HG03521 (cell line): ENCODE data around the gene ZFAND3.

Experiments used
- ATAC-seq: cut with Tn5 transposase; IDR thresholded peaks from one replicate; pipeline ENCODE4 v1.9.1; 2021; ENCODE audit warnings: mild to moderate bottlenecking, moderate library complexity; ENCODE audit not compliant: unreplicated experiment

The ZFAND3 gene

GRCh38 chr6:38077488-38078030 lies 258.0 kb downstream of the ZFAND3 start:
- ATAC-seq = no peak

GRCh38 chr6:38078671-38079070 lies 259.1 kb downstream of the ZFAND3 start:
- no peak for ATAC-seq

GRCh38 chr6:38079107-38079506 lies 259.6 kb downstream of the ZFAND3 start:
- no peak for ATAC-seq

DNA sequence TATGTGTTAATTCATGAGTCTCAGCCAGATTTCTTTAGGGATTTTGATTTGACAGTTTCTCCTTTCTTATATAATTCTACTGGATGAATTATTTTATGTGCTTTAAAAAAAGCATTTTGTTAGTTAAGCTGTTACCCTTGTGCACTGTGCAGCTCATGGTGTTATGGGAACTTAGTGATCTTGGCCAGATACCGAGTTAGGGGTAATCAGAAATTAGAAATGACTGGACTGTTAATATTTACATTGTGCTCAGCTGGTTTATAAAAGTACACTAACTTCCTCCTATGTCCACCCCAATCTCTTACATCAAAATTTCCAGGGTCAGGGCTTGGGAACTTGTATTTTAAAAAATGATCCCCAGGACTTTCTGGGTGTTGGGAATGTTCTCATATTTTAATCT lies 260.0 kb downstream of the ZFAND3 start:
- no peak for ATAC-seq

DNA sequence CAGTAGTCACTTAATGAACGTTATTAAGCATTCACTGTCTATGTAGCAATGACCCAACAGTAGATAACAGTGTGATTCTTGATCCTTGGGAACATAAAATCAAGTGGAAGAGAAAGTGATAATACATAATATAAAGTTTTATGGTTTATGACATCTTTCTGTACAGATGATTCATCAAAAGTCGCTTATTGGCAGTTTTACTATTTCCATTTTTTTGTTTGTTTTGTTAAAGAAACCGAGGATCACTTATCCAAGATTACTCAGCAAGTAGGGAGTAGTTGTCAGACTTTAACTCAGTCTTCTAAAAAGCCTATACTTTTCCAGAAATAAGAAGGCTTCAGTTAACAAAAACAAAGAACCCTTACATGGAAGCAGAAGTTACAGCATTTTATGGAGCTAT lies 260.8 kb downstream of the ZFAND3 start:
- ATAC-seq = no peak

DNA sequence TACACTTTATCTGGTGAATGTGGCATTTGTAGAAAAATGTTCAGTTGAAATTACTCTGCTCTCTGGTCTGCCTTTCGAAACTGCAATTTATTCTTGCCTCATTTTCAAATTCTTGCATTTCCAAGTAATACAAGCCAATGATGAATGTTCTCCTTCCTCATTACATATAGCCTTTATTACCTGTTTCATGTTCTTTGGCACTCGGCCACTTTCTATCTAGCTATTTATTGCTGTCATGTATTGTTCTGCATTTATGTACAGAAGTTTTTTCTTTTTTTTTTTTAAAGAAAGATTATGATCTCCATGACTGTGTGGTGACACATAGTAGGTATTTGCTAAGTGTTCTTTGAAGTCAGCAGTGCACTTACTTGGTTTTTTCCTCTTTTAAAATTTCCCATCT lies 261.4 kb downstream of the ZFAND3 start:
- no peak for ATAC-seq

DNA sequence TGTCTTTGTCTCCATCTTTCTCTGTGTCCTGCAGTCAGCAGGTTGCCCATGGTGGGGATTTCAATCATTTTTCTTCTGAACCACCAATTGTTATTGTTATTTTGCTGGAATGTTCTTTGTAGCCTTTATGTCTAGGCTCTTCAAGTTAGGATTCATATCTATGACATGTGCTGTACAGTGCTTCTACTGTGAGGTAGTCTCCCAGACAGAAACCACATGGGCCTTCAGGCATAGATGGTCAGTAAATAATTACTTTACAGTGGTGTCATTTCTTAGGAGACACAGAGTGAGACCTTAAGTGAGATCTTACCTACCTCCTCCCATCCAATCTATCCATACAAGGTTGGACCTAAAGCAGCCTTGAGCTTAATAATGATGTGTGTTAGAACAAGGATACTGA lies 265.5 kb downstream of the ZFAND3 start:
- no peak for ATAC-seq

GRCh38 chr6:38086346-38086745 lies 266.8 kb downstream of the ZFAND3 start:
- ATAC-seq = no peak

GRCh38 chr6:38088010-38088409 lies 268.5 kb downstream of the ZFAND3 start:
- no peak for ATAC-seq

- no peak for ATAC-seq
Measured at GRCh38 chr6:38088829-38089228, 269.3 kb downstream of the ZFAND3 start.

GRCh38 chr6:38091613-38092012 lies 272.1 kb downstream of the ZFAND3 start:
- no peak for ATAC-seq

- ATAC-seq = no peak
Measured at GRCh38 chr6:38092465-38092864, 272.9 kb downstream of the ZFAND3 start.

DNA sequence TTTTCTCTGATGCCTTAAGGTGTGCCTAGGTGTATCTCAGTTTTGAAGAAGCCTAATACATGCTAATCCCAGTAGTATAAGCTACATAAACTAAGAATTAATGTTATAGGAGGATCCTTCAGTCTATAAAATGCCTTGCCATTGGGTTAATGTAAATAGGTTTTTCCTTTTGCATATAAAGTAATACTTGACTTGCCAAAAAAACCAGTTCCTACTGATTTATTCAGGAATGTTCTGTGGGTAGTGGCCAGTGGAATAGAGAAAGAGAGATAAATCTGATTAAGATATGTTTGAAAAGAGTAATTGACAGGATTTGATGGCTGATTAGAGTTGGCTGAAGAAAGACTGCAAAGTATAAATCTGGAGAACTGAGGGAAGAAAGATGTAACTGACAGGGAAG lies 273.4 kb downstream of the ZFAND3 start:
- no peak for ATAC-seq

GRCh38 chr6:38095054-38095453 lies 275.5 kb downstream of the ZFAND3 start:
- ATAC-seq = no peak

DNA sequence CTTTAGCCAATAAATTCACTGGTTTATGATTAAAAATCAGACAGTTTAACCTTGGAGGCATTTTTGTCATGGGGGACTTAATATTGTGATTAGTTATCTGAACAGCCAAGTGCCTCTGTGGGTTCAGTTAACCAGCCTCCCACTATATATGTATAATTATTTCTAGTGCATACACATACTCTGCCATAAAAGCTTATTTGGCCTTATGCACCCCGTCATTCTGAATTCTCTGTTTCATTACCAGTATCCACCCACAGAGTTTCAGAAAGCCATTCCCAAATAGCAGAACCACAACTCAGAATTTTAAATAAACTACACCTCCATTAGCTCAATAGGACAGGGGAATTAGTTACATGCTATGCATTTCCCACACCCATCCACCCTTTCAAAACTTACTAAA lies 279.7 kb downstream of the ZFAND3 start:
- ATAC-seq = no peak

GRCh38 chr6:38100380-38100779 lies 280.9 kb downstream of the ZFAND3 start:
- no peak for ATAC-seq

- no peak for ATAC-seq
Measured at GRCh38 chr6:38103921-38104320, 284.4 kb downstream of the ZFAND3 start.

DNA sequence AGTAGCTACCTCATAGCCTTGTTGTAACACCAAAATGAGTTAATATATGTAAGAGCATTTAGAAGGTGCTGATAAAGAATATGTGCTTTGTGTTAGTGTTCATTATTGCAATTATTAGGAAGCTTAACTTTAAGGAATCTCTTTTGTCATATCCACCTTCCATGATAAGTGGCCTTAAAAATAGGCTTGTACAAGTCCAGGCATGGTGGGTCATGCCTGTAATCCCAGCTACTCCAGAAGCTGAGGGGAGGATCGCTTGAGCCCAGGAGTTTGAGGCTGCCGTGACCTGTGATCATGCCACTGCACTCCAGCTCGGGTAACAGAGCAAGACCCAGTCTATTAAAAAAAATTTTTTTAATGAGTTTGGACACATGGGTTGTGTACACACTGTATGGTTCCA lies 285.5 kb downstream of the ZFAND3 start:
- ATAC-seq = no peak

DNA sequence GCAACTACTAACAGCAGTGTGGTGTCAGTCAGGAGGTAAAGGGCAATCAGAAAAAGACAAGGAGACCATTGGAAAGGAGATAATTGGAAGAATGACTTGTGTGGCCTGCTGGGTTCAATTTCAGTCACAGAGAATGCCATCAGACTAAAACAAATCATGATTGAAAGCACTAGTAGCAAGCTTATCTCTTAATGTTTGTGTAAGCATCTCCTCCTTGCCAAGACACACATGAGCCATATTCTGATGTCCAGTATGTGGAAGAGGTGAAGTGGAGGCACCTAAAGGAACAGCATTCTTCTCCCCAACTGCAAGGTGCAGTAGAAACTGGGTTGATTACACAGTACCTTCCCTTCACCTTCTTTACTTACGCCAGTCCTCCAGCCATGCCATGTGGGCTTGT lies 287.5 kb downstream of the ZFAND3 start:
- ATAC-seq = no peak

- no peak for ATAC-seq
Measured at GRCh38 chr6:38110481-38110971, 291.0 kb downstream of the ZFAND3 start.

DNA sequence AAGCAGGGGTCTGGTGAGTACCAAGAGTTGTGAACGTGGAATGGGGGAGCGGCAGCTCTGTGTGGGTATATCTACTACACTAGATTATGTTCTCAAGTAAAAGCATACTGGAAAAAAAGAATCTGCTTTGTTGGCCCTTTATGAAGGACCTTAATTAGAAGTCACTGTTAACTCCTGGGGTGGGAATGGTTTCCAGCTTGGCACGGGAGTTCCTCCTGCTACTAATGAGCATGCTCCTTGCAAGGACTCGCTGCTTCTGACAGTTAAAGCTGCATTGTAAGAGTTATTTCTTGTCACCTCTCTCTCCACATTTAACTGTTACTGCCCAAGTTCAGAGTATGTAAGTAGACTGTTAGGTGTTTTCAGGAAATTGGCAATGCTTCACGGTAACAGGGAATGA lies 292.7 kb downstream of the ZFAND3 start:
- no peak for ATAC-seq

DNA sequence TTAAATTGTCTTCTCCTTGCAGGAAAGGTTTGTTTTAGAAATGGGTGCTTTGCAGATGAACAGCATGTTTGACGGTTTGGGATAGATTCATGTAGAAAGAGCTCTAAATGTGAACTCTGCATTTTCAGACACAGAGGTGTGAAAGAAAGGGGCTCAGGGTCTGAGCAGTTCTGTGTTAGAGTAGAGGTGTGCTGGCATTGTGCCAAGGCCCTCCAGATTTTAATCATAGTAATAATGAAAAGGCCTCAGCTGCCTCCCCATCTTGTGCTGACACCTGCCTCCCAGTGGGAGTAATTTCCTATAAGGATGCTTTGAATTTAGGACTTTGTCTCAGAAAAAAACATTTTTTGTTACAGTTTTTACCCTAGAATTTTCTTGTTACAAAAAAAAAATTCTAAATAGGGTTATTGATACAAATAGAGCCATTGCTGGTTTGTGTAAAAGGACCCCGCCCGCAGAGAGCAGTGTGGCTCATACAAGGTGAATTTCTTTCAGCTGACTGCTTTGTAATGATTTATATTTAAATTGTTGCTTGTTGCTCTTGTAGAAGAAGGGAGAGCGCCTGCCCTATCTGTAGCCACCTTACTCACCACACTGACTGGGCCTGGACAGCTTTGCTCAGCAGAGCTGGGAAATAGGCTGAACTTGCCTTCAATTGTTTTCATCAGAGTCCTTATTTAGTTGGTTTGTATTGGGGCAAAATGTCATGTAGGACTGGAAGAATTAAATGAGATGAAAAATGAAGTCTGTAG lies 294.5 kb downstream of the ZFAND3 start:
- no peak for ATAC-seq
